Osteocyte (in vitro differentiated cells): ENCODE measurements around the gene ZNF511. TPM values are rescaled to one million over a fixed set of nuclear protein-coding genes. Genes with fewer than 3 reads are reported as not detected.

Experiments used
- DNase-seq: peaks from one replicate; pipeline ENCODE4 v3.0.0; 2021; ENCODE audit warnings: mixed read lengths; ENCODE audit not compliant: unreplicated experiment; ENCODE audit errors: extremely low spot score
- H3K27ac Mint-ChIP-seq: one replicate; pipeline ENCODE4 v1.8.0; 2021; ENCODE audit warnings: mild to moderate bottlenecking, mixed read lengths; ENCODE audit not compliant: unreplicated experiment
- H3K27me3 Mint-ChIP-seq: one replicate; pipeline ENCODE4 v1.8.0; 2021; ENCODE audit warnings: mixed read lengths; ENCODE audit not compliant: unreplicated experiment
- H3K36me3 Mint-ChIP-seq: one replicate; pipeline ENCODE4 v1.8.0; 2021; ENCODE audit warnings: mixed read lengths; ENCODE audit not compliant: unreplicated experiment
- H3K4me1 Mint-ChIP-seq: one replicate; pipeline ENCODE4 v1.8.0; 2021; ENCODE audit warnings: mixed read lengths; ENCODE audit not compliant: unreplicated experiment
- H3K4me3 Mint-ChIP-seq: one replicate; pipeline ENCODE4 v1.8.0; 2021; ENCODE audit warnings: mild to moderate bottlenecking, moderate library complexity, mixed read lengths; ENCODE audit not compliant: unreplicated experiment
- H3K9me3 Mint-ChIP-seq: one replicate; pipeline ENCODE4 v1.8.0; 2021; ENCODE audit warnings: mixed read lengths; ENCODE audit not compliant: unreplicated experiment
- CTCF ChIP-seq: fragments of 200-600 bp; sonication (generic); IDR thresholded peaks from 2 replicates; pipeline ENCODE4 v1.5.0; 2021; ENCODE audit warnings: antibody characterized with exemption, mild to moderate bottlenecking, moderate library complexity
- total RNA-seq: library from RNA; stranded (reverse); gene quantifications from 2 replicates; pipeline ENCODE4 v1.2.1, GENCODE V29; 2021

Gene ZNF511
- total RNA-seq, 1 donor from 2014 or later, result 39.1 TPM

DNA sequence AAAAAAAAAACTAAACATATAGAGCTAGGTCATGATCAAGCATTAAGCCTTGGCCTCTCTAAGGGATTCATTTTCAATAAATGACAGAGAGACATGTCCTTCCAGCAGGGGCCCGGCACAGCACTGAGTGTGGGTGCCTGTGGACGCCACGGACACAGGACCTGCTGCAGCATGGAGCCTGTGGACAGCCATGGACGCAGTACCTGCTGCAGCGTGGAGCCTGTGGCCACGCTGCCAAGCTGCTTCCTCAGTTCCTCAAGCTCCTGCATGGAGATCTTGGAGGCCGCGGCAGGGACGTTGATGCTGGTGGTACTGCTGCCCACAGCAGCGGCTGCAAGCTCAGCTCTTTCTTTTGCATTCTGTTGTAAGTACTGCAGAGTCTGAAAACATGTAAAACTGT is 9.5 kb upstream of the ZNF511 start:
- H3K36me3 Mint-ChIP-seq, result peaks cover 42% of the 10 kb centered on the region
- no peak for TF ChIP-seq CTCF
- no peaks in the 10 kb centered on the region for H3K9me3 Mint-ChIP-seq
- no peak for DNase-seq
- no peaks in the 10 kb centered on the region for H3K27me3 Mint-ChIP-seq
- H3K4me3 Mint-ChIP-seq, result no peak overlapping the region
- H3K27ac Mint-ChIP-seq, result no peak overlapping the region
- peaks cover 2% of the 10 kb centered on the region for H3K4me1 Mint-ChIP-seq

- no peaks in the 10 kb centered on the region for H3K4me1 Mint-ChIP-seq
These were observed 9.0 kb upstream of the ZNF511 start for GRCh38 chr10:133299738-133300137.

DNA sequence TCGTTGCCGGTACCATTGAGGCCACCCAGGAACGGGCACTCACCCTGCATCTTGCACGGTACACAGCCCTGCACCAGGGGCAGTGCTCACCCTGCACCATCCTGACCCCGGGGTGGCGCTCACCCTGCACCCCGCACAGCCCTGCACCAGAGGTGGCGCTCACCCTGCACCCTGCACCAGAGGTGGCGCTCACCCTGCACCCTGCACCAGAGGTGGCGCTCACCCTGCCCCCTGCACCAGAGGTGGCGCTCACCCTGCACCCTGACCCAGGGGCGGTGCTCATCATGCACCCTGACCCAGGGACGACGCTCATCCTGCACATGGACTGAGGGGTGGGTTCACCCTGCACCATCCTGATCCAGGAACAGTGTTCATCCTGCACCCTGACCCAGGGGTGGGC is 6.5 kb upstream of the ZNF511 start:
- peaks cover 35% of the 10 kb centered on the region for H3K36me3 Mint-ChIP-seq
- no peaks in the 10 kb centered on the region for H3K27me3 Mint-ChIP-seq
- peaks cover 8% of the 10 kb centered on the region for H3K4me1 Mint-ChIP-seq
- DNase-seq, result no peak
- H3K27ac Mint-ChIP-seq, result no peak overlapping the region
- no peak overlapping the region for H3K4me3 Mint-ChIP-seq
- TF ChIP-seq CTCF, result no peak
- no peaks in the 10 kb centered on the region for H3K9me3 Mint-ChIP-seq

More at GRCh38 chr10:133299738-133300137, 9.0 kb upstream of the ZNF511 start:
- Mint-ChIP-seq H3K36me3 (peaks cover 38% of the 10 kb centered on the region), H3K9me3 (no peaks in the 10 kb centered on the region), H3K27ac (no peak overlapping the region), H3K4me3 (no peak overlapping the region), H3K27me3 (no peaks in the 10 kb centered on the region)
- TF ChIP-seq CTCF, result no peak
- DNase-seq, result no peak

DNA sequence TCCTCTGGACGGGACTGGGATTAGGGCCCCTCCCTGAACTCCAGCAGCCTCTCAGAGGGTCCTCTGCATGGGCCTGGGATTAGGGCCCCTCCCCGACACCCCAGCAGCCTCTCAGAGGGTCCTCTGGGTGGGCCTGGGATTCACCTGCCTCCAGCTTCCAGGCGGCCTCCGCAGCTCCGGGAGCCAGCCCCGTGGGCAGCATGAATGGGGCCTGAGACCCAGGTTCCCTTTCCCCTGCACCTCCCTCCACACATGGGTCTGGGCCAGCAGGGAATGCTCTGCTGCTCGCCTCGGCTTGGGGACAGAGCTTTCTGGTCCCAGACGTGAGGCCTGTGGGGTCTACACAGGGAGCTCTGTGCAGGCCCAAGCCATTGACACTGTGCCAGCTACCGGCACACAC is 5.5 kb upstream of the ZNF511 start:
- H3K27me3 Mint-ChIP-seq, result no peaks in the 10 kb centered on the region
- no peaks in the 10 kb centered on the region for H3K9me3 Mint-ChIP-seq
- H3K4me1 Mint-ChIP-seq, result peaks cover 17% of the 10 kb centered on the region
- H3K36me3 Mint-ChIP-seq, result peaks cover 26% of the 10 kb centered on the region
- no peak for DNase-seq
- no peak overlapping the region for H3K4me3 Mint-ChIP-seq
- H3K27ac Mint-ChIP-seq, result no peak overlapping the region
- TF ChIP-seq CTCF, result no peak

GRCh38 chr10:133306097-133306476 is 2.6 kb upstream of the ZNF511 start:
- TF ChIP-seq CTCF, result no peak
- Mint-ChIP-seq H3K36me3 (peaks cover 10% of the 10 kb centered on the region), H3K27me3 (no peaks in the 10 kb centered on the region), H3K9me3 (no peaks in the 10 kb centered on the region), H3K4me1 (peaks cover 17% of the 10 kb centered on the region), H3K27ac (no peak overlapping the region), H3K4me3 (peak overlapping the region; percentile 35)
- DNase-seq, result no peak
